ENCODE results near the gene ST3GAL5.

GRCh38 chr2:85796341-85797262, 92.2 kb downstream of the ST3GAL5 start:
- TF ChIP-seq CTCF (IDR thresholded peaks at IDR 0.05) (no peak), POLR2A (IDR thresholded peaks at IDR 0.05) (no peak), POLR2AphosphoS5 (IDR thresholded peaks at IDR 0.05) (no peak)

All from prostate gland (tissue), 2 donors.